ENCODE measurements around the gene FAF1. TPM values are rescaled to one million over a fixed set of nuclear protein-coding genes. Genes with fewer than 3 reads are reported as not detected.

The FAF1 gene
- total and polyA plus RNA-seq, 2 of the 8 experiments (the other 6 are each of a cell fraction or from before 2014, with no cell fraction given) = 10.8 to 65.9 TPM

DNA sequence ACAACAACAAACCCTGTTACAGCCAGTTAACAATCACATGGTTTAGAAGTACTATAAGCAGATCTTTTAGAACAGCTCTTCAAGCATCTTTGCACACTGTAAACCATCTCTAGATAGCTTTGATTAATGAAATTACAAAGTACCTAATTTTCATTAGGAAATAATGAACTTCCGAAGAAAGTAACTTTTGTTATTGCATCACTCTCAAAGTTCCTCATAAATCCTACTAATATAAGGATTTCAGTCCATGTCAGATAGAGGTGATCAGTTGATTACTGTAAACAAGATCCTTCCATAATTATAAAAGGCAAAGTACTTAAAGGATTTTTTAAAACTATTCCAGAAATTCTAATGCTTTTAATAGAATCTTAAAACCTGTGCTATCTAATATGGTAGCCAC, 58.2 kb downstream of the FAF1 start (continued):
- TF ChIP-seq, protein P1, sequence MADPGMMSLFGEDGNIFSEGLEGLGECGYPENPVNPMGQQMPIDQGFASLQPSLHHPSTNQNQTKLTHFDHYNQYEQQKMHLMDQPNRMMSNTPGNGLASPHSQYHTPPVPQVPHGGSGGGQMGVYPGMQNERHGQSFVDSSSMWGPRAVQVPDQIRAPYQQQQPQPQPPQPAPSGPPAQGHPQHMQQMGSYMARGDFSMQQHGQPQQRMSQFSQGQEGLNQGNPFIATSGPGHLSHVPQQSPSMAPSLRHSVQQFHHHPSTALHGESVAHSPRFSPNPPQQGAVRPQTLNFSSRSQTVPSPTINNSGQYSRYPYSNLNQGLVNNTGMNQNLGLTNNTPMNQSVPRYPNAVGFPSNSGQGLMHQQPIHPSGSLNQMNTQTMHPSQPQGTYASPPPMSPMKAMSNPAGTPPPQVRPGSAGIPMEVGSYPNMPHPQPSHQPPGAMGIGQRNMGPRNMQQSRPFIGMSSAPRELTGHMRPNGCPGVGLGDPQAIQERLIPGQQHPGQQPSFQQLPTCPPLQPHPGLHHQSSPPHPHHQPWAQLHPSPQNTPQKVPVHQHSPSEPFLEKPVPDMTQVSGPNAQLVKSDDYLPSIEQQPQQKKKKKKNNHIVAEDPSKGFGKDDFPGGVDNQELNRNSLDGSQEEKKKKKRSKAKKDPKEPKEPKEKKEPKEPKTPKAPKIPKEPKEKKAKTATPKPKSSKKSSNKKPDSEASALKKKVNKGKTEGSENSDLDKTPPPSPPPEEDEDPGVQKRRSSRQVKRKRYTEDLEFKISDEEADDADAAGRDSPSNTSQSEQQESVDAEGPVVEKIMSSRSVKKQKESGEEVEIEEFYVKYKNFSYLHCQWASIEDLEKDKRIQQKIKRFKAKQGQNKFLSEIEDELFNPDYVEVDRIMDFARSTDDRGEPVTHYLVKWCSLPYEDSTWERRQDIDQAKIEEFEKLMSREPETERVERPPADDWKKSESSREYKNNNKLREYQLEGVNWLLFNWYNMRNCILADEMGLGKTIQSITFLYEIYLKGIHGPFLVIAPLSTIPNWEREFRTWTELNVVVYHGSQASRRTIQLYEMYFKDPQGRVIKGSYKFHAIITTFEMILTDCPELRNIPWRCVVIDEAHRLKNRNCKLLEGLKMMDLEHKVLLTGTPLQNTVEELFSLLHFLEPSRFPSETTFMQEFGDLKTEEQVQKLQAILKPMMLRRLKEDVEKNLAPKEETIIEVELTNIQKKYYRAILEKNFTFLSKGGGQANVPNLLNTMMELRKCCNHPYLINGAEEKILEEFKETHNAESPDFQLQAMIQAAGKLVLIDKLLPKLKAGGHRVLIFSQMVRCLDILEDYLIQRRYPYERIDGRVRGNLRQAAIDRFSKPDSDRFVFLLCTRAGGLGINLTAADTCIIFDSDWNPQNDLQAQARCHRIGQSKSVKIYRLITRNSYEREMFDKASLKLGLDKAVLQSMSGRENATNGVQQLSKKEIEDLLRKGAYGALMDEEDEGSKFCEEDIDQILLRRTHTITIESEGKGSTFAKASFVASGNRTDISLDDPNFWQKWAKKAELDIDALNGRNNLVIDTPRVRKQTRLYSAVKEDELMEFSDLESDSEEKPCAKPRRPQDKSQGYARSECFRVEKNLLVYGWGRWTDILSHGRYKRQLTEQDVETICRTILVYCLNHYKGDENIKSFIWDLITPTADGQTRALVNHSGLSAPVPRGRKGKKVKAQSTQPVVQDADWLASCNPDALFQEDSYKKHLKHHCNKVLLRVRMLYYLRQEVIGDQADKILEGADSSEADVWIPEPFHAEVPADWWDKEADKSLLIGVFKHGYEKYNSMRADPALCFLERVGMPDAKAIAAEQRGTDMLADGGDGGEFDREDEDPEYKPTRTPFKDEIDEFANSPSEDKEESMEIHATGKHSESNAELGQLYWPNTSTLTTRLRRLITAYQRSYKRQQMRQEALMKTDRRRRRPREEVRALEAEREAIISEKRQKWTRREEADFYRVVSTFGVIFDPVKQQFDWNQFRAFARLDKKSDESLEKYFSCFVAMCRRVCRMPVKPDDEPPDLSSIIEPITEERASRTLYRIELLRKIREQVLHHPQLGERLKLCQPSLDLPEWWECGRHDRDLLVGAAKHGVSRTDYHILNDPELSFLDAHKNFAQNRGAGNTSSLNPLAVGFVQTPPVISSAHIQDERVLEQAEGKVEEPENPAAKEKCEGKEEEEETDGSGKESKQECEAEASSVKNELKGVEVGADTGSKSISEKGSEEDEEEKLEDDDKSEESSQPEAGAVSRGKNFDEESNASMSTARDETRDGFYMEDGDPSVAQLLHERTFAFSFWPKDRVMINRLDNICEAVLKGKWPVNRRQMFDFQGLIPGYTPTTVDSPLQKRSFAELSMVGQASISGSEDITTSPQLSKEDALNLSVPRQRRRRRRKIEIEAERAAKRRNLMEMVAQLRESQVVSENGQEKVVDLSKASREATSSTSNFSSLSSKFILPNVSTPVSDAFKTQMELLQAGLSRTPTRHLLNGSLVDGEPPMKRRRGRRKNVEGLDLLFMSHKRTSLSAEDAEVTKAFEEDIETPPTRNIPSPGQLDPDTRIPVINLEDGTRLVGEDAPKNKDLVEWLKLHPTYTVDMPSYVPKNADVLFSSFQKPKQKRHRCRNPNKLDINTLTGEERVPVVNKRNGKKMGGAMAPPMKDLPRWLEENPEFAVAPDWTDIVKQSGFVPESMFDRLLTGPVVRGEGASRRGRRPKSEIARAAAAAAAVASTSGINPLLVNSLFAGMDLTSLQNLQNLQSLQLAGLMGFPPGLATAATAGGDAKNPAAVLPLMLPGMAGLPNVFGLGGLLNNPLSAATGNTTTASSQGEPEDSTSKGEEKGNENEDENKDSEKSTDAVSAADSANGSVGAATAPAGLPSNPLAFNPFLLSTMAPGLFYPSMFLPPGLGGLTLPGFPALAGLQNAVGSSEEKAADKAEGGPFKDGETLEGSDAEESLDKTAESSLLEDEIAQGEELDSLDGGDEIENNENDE (IDR thresholded peaks at IDR 0.05; ENCODE audit: insufficient replicate concordance, low read length) = no peak
- TF ChIP-seq CEBPB (IDR thresholded peaks at IDR 0.05; ENCODE audit: low read depth, low read length) (no peak), NANOG (IDR thresholded peaks at IDR 0.05; ENCODE audit: insufficient read depth, low read depth, low read length, poor library complexity, severe bottlenecking) (no peak), GTF2F1 (IDR thresholded peaks at IDR 0.05; ENCODE audit: borderline replicate concordance, low read depth, low read length) (no peak)

Data from H1 (cell line).